Suprapubic skin (tissue), 4 donors: Measurements from ENCODE around the gene RAB32. TPM values are rescaled to one million over a fixed set of nuclear protein-coding genes. Genes with fewer than 3 reads are reported as not detected.
"Not testable (repeated sequence)": the region's sequence is repeated elsewhere in the genome, so short reads cannot be mapped to it uniquely, and the experiment has no call there.

ENCODE experiments used
- DNase-seq, 2 donors: peaks; one replicate each; pipeline ENCODE4 v3.0.0-alpha.2; 2019; ENCODE audit warnings: low spot score in 2 of 2
- H3K27ac ChIP-seq: fragments of 200-600 bp; sonication (generic); one replicate; pipeline ENCODE4 v1.5.1; 2019
- H3K27me3 ChIP-seq: fragments of 200-600 bp; sonication (generic); one replicate; pipeline ENCODE4 v1.5.1; 2019
- H3K36me3 ChIP-seq: fragments of 200-600 bp; sonication (generic); one replicate; pipeline ENCODE4 v1.5.1; 2019
- H3K4me1 ChIP-seq: fragments of 200-600 bp; sonication (generic); one replicate; pipeline ENCODE4 v1.5.1; 2019
- H3K4me3 ChIP-seq: fragments of 200-600 bp; sonication (generic); one replicate; pipeline ENCODE4 v1.5.1; 2019; ENCODE audit warnings: mild to moderate bottlenecking
- H3K9me3 ChIP-seq: fragments of 200-600 bp; sonication (generic); one replicate; pipeline ENCODE4 v1.5.1; 2019
- CTCF ChIP-seq, 2 donors: fragments of 200-600 bp in 1 of 2; fragments of 450-650 bp in 1 of 2; sonication (generic) in 1 of 2; IDR thresholded peaks; one replicate each; pipeline ENCODE4 v1.5.1; 2016 to 2019; ENCODE audit warnings: antibody characterized with exemption in 2 of 2, mild to moderate bottlenecking in 1 of 2, moderate library complexity in 1 of 2
- EP300 ChIP-seq: sonication (generic); formaldehyde crosslinking; IDR thresholded peaks from one replicate; pipeline ENCODE4 v1.6.1; 2017; ENCODE audit warnings: antibody characterized with exemption
- POLR2A ChIP-seq, 2 donors: fragments of 450-650 bp; IDR thresholded peaks; one replicate each; pipeline ENCODE4 v1.6.1; 2017; ENCODE audit warnings: antibody characterized with exemption in 2 of 2, mild to moderate bottlenecking in 2 of 2, moderate library complexity in 2 of 2
- POLR2AphosphoS5 ChIP-seq, 3 donors: sonication (generic); formaldehyde crosslinking; IDR thresholded peaks; one replicate each; pipeline ENCODE4 v1.6.1; 2017; ENCODE audit warnings: antibody characterized with exemption in 3 of 3
- WGBS: methylation state at CpG from one replicate; pipeline ENCODE4 v1.1.5; 2018; 5-methylcytosine and 5-hydroxymethylcytosine counted together
- total RNA-seq, 4 donors: library from RNA; depleted of rRNA; stranded (reverse); fragments of >200 nt; gene quantifications; one replicate each; pipeline ENCODE4 v1.1.0, GENCODE V29; 2016

Gene RAB32
- total RNA-seq, 4 donors from 2014 or later, result 5.9 to 20.3 (median 13.4) TPM

GRCh38 chr6:146553377-146554135 is 9.9 kb downstream of the RAB32 start:
- TF ChIP-seq POLR2AphosphoS5 (IDR thresholded peaks at IDR 0.05) (no peak), EP300 (no peak), CTCF (IDR thresholded peaks at IDR 0.05) (no peak), POLR2A (IDR thresholded peaks at IDR 0.05) (no peak)
- Histone ChIP-seq H3K36me3 (peaks cover 18% of the 10 kb centered on the region), H3K27ac (no peak overlapping the region), H3K27me3 (no peaks in the 10 kb centered on the region), H3K4me1 (peaks cover 15% of the 10 kb centered on the region), H3K4me3 (no peak overlapping the region), H3K9me3 (no peaks in the 10 kb centered on the region)
- whole genome bisulfite sequencing, result 89% methylated on average over 7 of the region's 7 CpGs
- DNase-seq, result no peak

DNA sequence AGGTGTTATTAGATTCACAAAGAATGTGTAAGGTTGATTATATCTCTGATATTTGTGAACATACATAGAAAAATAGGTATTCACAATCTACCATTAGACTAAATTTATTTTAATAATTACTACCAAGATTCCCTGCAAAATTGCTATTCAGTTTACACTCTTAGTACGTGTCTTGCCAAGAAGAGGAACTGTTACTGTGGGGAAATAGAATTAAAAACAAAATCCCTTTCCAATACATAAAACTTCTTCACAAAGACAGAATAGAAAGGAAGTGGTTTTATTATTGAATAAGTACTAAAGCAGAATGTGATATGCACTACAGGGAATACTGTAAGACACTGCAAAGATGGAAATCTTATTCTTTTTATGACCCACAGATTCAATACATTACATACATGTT is 17.0 kb downstream of the RAB32 start:
- H3K4me3 ChIP-seq, result no peak overlapping the region
- no peak overlapping the region for H3K27ac ChIP-seq
- no peaks in the 10 kb centered on the region for H3K36me3 ChIP-seq
- no peaks in the 10 kb centered on the region for H3K4me1 ChIP-seq
- no peak for DNase-seq
- H3K9me3 ChIP-seq, result peaks cover 6% of the 10 kb centered on the region
- H3K27me3 ChIP-seq, result no peaks in the 10 kb centered on the region
- 70% methylated on average over 1 of the region's 1 CpG for WGBS
- TF ChIP-seq CTCF (IDR thresholded peaks at IDR 0.05) (no peak), EP300 (no peak), POLR2AphosphoS5 (IDR thresholded peaks at IDR 0.05) (no peak), POLR2A (IDR thresholded peaks at IDR 0.05) (no peak)

- H3K27ac ChIP-seq, H3K4me3 ChIP-seq, H3K36me3 ChIP-seq, H3K4me1 ChIP-seq, DNase-seq, H3K27me3 ChIP-seq: not testable (repeated sequence)
- WGBS, result 85% methylated on average over 2 of the region's 2 CpGs
- peaks cover 17% of the 10 kb centered on the region for H3K9me3 ChIP-seq
These were observed 23.0 kb downstream of the RAB32 start for GRCh38 chr6:146566661-146567060.

DNA sequence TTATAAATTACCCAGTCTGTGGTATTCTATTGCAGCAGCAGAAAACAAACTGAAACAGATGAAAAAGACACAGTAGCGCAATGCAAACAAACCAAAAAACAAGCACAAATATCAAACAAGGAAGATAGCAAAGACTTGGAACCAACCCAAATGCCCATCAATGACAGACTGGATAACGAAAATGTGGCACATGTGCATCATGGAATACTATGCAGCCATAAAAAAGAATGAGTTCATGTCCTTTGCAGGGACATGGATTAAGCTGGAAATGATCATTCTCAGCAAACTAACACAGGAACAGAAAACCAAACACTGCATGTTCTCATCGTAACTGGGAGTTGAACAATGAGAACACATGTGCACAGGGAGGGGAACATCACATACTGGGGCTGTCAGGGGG is 25.0 kb downstream of the RAB32 start:
- 86% methylated on average over 3 of the region's 3 CpGs for WGBS
- DNase-seq, H3K4me3 ChIP-seq, H3K27me3 ChIP-seq, H3K4me1 ChIP-seq, H3K36me3 ChIP-seq, H3K27ac ChIP-seq: not testable (repeated sequence)
- peaks cover 12% of the 10 kb centered on the region for H3K9me3 ChIP-seq

GRCh38 chr6:146574211-146574610 is 30.6 kb downstream of the RAB32 start:
- WGBS, result 95% methylated on average over 1 of the region's 1 CpG
- no peaks in the 10 kb centered on the region for H3K27me3 ChIP-seq
- H3K36me3 ChIP-seq, result no peaks in the 10 kb centered on the region
- no peak for TF ChIP-seq POLR2AphosphoS5 (IDR thresholded peaks at IDR 0.05)
- no peak for TF ChIP-seq POLR2A (IDR thresholded peaks at IDR 0.05)
- no peak for TF ChIP-seq EP300
- TF ChIP-seq CTCF (IDR thresholded peaks at IDR 0.05), result no peak
- no peaks in the 10 kb centered on the region for H3K4me1 ChIP-seq
- H3K4me3 ChIP-seq, result no peak overlapping the region
- no peak overlapping the region for H3K27ac ChIP-seq
- DNase-seq, result no peak
- peaks cover 12% of the 10 kb centered on the region for H3K9me3 ChIP-seq

- Histone ChIP-seq H3K27me3 (no peaks in the 10 kb centered on the region), H3K36me3 (no peaks in the 10 kb centered on the region), H3K4me3 (no peak overlapping the region), H3K27ac (no peak overlapping the region), H3K9me3 (peaks cover 3% of the 10 kb centered on the region), H3K4me1 (no peaks in the 10 kb centered on the region)
- DNase-seq, result no peak
- TF ChIP-seq EP300 (no peak), POLR2AphosphoS5 (IDR thresholded peaks at IDR 0.05) (no peak), CTCF (IDR thresholded peaks at IDR 0.05) (no peak), POLR2A (IDR thresholded peaks at IDR 0.05) (no peak)
These were observed 34.4 kb downstream of the RAB32 start for GRCh38 chr6:146578054-146578453.
